Ramos (cell line): ENCODE measurements around the gene BTNL9.
"Not testable (repeated sequence)": the region's sequence is repeated elsewhere in the genome, so short reads cannot be mapped to it uniquely, and the experiment has no call there.

ENCODE experiments used
- in situ Hi-C: fragments of 300-500 bp; cut with MboI; formaldehyde crosslinking; loops from one replicate; pipeline ENCODE4 v1.14.3; 2022; ENCODE audit warnings: low sequenced_read_pairs; ENCODE audit not compliant: unreplicated experiment

Gene BTNL9

GRCh38 chr5:181039931-181040630 lies at the start of gene BTNL9:
Gene BTNL9, plus strand, starts transcription at chr5:181040266. Its CDS starts 5,224 bp downstream, at chr5:181045490.
- in situ Hi-C loops: no loop called here

- in situ Hi-C loops: no loop called here
These were observed 49.2 kb upstream of the BTNL9 start for GRCh38 chr5:180990882-180991242.

GRCh38 chr5:181001947-181002346 lies 38.1 kb upstream of the BTNL9 start:
- in situ Hi-C loops: loop anchor here (10.0 kb wide), 1 partner anchor 57 kb away; no protein-coding TSS in a partner anchor

DNA sequence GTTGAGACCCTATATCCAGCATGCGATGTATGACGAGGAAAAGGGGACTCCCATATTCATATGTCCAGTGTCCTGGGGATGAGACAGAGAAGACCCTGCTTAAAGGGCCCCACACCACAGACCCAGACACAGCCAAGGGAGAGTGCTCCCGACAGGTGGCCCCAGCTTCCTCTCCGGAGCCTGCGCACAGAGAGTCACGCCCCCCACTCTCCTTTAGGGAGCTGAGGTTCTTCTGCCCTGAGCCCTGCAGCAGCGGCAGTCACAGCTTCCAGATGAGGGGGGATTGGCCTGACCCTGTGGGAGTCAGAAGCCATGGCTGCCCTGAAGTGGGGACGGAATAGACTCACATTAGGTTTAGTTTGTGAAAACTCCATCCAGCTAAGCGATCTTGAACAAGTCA lies 34.3 kb upstream of the BTNL9 start:
- in situ Hi-C loops: loop anchor here (10.0 kb wide), 1 partner anchor 61 kb away; no protein-coding TSS in a partner anchor

GRCh38 chr5:181008136-181008535 lies 31.9 kb upstream of the BTNL9 start:
- in situ Hi-C loops: loop anchor here (10.0 kb wide), 1 partner anchor 63 kb away; no protein-coding TSS in a partner anchor

- in situ Hi-C loops: not testable (repeated sequence)
These were observed 30.0 kb upstream of the BTNL9 start for GRCh38 chr5:181010018-181010417.

DNA sequence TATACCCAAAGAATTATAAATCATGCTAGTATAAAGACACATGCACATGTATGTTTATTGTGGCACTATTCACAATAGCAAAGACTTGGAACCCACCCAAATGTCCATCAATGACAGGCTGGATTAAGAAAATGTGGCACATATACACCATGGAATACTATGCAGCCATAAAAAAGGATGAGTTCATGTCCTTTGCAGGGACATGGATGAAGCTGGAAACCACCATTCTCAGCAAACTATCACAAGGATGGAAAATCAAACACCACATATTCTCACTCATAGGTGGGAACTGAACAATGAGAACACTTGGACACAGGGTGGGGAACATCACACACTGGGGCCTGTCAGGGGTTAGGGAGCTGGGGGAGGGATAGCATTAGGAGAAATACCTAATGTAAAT lies 25.4 kb upstream of the BTNL9 start:
- in situ Hi-C loops: not testable (repeated sequence)

GRCh38 chr5:181017448-181017847 lies 22.6 kb upstream of the BTNL9 start:
- in situ Hi-C loops: not testable (repeated sequence)

GRCh38 chr5:181020688-181021087 lies 19.4 kb upstream of the BTNL9 start:
- in situ Hi-C loops: no loop called here

- in situ Hi-C loops: no loop called here
These were observed 15.6 kb upstream of the BTNL9 start for GRCh38 chr5:181024245-181025064.

GRCh38 chr5:181027452-181028031 lies 12.5 kb upstream of the BTNL9 start:
- in situ Hi-C loops: no loop called here

DNA sequence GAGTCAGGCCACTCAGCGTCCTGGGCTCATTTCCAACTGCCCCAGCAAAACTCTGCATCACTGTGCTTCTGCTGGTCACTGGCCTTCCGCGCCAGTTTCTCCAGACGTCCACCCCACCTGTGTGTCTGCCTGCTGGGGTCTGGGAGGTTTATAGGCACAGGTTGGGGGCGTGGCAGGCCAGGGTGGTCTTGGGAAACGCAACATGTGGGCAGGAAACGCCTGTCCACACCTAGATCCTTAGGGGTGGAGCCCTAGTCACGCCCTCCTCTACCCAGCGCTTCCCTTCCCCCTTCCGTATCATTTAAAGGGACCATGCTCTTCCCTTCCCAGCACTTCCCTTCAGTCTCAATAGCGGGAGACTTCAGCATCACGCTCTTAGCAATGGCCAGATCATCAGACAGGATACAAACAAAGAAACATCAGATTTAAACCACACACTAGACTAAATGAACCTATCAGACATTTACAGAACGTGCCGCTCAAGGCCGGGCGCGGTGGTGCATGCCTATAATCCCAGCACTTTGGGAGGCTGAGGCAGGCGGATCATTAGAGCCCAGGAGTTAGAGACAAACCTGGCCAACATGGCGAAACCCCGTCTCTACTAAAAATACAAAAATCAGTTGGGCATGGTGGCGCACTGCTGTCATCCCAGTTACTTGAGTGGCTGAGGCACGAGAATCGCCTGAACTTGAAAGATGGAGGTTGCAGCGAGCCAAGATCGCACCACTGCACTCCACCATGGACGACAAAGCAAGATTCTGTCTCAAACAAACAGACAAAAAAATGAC lies 11.8 kb upstream of the BTNL9 start:
- in situ Hi-C loops: no loop called here

DNA sequence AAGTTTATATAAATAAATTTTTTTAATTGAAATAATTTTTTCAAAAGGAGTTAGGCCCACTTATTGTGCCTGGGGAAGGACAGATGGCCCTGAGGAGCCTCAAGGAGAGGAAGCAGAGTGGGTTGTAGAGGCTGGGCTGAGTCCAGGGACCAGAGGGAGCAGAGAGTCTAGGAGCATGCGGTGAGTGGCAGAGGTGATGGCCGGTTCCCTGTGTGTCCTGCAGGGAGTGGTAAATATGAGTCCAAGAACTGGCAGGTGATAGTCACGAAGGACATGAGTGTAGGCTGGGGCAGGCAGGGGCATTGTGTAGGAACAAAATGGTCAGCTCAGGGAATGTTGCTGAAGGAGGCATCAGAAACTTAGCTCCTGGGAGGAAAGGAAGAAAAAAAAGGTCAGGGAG lies 8.3 kb upstream of the BTNL9 start:
- in situ Hi-C loops: no loop called here

DNA sequence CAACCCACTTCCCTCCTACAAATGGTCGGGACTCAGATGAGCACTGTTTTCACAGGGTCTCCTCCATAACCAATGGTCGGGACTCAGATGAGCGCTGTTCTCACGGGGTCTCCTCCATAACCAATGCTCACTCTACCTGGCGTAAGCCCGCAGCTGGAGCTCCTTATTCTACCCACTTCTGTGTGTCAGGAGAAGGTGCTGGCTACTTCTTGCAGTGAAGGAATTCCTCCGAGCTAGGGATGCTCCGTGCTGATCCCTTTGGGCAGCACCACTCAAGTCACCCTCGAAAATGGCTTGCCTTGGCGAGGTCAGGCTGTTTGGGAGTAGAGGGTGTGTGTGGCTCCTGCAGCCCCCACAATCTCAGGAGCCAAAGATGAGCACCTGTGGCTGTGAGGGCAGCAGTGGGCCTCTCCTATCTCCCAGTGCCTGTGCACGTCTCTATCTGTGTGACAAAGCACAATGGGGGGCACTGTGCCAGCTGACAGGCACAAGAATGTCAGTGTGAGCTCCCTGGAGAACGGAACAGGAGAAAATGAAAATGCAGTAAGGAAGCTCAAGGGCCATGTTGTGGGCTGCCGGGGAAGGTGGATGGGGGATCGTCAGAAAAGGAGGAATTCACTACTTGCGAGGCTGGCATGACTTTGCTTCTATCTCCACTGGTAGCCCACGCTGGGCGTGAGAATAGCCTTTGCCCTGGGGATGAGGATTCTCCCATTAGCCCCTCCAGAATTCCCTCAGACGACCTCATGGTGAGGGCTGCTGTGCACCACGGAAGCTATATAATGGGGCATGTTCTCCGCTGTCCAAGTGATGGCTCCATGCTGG lies 3.9 kb upstream of the BTNL9 start:
- in situ Hi-C loops: no loop called here

GRCh38 chr5:181036816-181037364 lies 3.2 kb upstream of the BTNL9 start:
- in situ Hi-C loops: no loop called here

DNA sequence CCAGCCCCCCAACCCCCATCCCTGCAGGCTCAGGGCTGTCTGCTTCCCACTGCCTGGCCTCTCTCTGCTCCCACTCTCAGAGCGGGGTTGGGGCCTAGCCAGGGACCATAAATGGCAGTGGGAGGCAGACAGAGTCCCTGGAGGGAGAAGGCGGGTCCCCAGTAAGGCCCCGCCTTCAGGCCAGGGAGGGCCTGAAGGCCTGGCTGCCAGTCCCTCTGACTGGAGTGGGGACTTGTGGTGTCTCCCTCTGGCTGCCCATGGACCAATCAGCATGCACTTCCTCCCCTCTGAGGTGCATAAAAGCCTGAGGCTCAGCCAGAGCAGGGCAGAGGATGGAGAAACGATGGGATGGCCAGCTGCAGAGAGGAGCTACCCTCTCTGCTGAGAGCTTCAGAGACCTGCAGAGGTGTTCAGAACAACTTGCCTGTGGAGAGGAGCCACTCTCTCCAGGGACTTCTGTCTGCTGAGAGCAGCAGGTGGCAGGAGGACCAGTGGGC lies 2.7 kb upstream of the BTNL9 start:
- in situ Hi-C loops: no loop called here

GRCh38 chr5:181039471-181039870 lies 595 bp upstream of the BTNL9 start:
- in situ Hi-C loops: no loop called here

GRCh38 chr5:181040631-181040945 lies 522 bp downstream of the BTNL9 start:
- in situ Hi-C loops: no loop called here

- in situ Hi-C loops: no loop called here
These were observed 977 bp downstream of the BTNL9 start for GRCh38 chr5:181041043-181041442.
